ENCODE results near the gene PARD3. TPM values are rescaled to one million over a fixed set of nuclear protein-coding genes. Genes with fewer than 3 reads are reported as not detected.

PARD3 gene
- total RNA-seq, 1 experiment from 2014 or later: 57.4 TPM

DNA sequence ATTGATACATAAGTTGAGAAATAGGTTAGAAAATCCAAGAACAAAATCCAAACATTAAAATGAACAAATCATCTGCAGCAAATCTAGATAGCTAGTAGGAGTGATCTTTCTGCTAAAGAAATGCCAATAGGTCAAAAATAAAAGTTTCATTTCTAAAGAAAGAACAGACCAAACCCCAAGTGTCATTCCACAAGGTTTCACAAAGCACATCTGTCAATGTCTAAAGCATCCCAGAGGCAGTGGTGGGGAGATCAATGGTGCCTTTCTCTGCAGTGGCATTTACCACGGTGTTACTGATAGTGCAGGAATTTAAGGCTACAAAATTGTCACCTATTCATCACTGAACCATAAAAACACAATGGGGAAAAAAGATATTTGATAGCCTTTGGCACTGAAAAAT is 147.9 kb downstream of the PARD3 start:
- no peaks in the 10 kb centered on the region for H4K20me1 ChIP-seq (ENCODE audit: insufficient read depth)
- H3K9me2 ChIP-seq (ENCODE audit: insufficient read depth): no peaks in the 10 kb centered on the region
- no peak overlapping the region for H2AFZ ChIP-seq
- no peaks in the 10 kb centered on the region for H3K9me3 ChIP-seq (ENCODE audit: insufficient read depth, low read depth)
- H3K27ac ChIP-seq: peak overlapping the region; percentile 68
- H3F3A ChIP-seq (ENCODE audit: insufficient read depth, low read depth): 0 out of 2 replicates have a peak, but pooled peaks cover 9% of the 10 kb centered on the region
- H3K27me3 ChIP-seq (ENCODE audit: insufficient read depth, low read depth): no peaks in the 10 kb centered on the region
- H3K4me3 ChIP-seq: no peak overlapping the region
- ChIA-PET POLR2A (ENCODE audit: unreplicated experiment) (interaction anchor here (0.6 kb wide), 1 partner anchor 347 kb away, joined by 3 read pairs; no protein-coding TSS in a partner anchor), CTCF (interaction anchor here (0.6 kb wide), 1 partner anchor 351 kb away, joined by 3 read pairs; no protein-coding TSS in a partner anchor)
- no peak for DNase-seq
- intact Hi-C loops (cut with micrococcal nuclease; ENCODE audit: unreplicated experiment): loop anchor here (2.0 to 5.0 kb wide), 4 partner anchors 55 to 460 kb away; partner anchors contain the start of gene CREM
- BruUV-seq (replicated peaks): no TSS peak
- H3K36me3 ChIP-seq (ENCODE audit: low read depth): no peaks in the 10 kb centered on the region
- H3K4me1 ChIP-seq (replicated peaks; ENCODE audit: insufficient read depth): peaks cover 25% of the 10 kb centered on the region
- TF ChIP-seq EZH2 (IDR thresholded peaks at IDR 0.05; ENCODE audit: low read depth): no peak
- TF ChIP-seq, protein P1, sequence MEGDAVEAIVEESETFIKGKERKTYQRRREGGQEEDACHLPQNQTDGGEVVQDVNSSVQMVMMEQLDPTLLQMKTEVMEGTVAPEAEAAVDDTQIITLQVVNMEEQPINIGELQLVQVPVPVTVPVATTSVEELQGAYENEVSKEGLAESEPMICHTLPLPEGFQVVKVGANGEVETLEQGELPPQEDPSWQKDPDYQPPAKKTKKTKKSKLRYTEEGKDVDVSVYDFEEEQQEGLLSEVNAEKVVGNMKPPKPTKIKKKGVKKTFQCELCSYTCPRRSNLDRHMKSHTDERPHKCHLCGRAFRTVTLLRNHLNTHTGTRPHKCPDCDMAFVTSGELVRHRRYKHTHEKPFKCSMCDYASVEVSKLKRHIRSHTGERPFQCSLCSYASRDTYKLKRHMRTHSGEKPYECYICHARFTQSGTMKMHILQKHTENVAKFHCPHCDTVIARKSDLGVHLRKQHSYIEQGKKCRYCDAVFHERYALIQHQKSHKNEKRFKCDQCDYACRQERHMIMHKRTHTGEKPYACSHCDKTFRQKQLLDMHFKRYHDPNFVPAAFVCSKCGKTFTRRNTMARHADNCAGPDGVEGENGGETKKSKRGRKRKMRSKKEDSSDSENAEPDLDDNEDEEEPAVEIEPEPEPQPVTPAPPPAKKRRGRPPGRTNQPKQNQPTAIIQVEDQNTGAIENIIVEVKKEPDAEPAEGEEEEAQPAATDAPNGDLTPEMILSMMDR (conservative IDR thresholded peaks at IDR 0.05): no peak
- H3K4me2 ChIP-seq: peak overlapping the region; percentile 36; the same call in 1 of the 2 replicates
- peaks cover 38% of the 10 kb centered on the region for H3K79me2 ChIP-seq (ENCODE audit: low read depth)

DNA sequence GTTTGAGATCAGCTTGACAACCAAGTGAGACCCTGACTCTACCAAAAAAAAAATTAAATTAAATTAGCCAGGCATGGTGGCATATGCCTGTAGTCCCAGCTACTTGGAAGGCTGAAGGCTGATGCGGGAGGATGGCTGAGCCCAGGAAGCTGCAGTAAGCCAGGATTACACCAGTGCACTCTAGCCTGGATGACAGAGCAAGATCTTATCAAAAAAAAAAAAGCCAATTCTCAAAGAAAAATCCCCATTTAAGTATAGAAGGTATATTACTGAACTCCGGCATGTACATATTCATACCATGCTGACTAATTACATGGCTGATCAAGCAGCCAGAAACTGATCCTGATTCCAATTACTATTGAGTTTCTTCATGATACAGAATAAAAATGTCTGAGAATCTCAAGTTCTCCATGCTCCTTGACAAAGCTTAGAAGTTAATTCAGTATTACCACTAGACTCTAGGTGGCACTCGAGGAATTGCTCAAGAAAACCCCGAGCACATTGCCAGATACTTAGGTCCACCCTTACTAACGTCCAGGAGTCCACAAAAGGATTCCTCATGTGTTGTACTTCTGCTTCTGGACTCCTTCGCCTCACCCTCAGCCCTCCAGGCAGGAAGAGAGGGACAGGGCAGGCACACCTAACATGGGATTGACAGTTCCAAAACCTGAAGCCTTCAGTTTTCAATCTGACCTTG is 148.9 kb downstream of the PARD3 start:
- Histone ChIP-seq H3K9me2 (ENCODE audit: insufficient read depth) (no peaks in the 10 kb centered on the region), H4K20me1 (ENCODE audit: insufficient read depth) (no peaks in the 10 kb centered on the region), H3F3A (ENCODE audit: insufficient read depth, low read depth) (0 out of 2 replicates have a peak, but pooled peaks cover 9% of the 10 kb centered on the region), H2AFZ (no peak overlapping the region), H3K27me3 (ENCODE audit: insufficient read depth, low read depth) (no peaks in the 10 kb centered on the region), H3K4me1 (replicated peaks; ENCODE audit: insufficient read depth) (peaks cover 25% of the 10 kb centered on the region), H3K4me2 (peak overlapping the region; percentile 57), H3K4me3 (no peak overlapping the region), H3K36me3 (ENCODE audit: low read depth) (no peaks in the 10 kb centered on the region), H3K9me3 (ENCODE audit: insufficient read depth, low read depth) (no peaks in the 10 kb centered on the region), H3K79me2 (ENCODE audit: low read depth) (peaks cover 38% of the 10 kb centered on the region), H3K27ac (peak overlapping the region; percentile 74)
- BruUV-seq (replicated peaks): no TSS peak
- intact Hi-C loops (cut with micrococcal nuclease; ENCODE audit: unreplicated experiment): loop anchor here (1.0 to 5.0 kb wide), 8 partner anchors 56 to 552 kb away; partner anchors contain the start of gene CREM
- no peak for TF ChIP-seq EZH2 (IDR thresholded peaks at IDR 0.05; ENCODE audit: low read depth)
- TF ChIP-seq, protein P1 (conservative IDR thresholded peaks at IDR 0.05): peak; percentile 72
- DNase-seq: peak; percentile 66 to 84
- CTCF ChIA-PET: interaction anchor here (0.6 to 1.2 kb wide), 5 partner anchors 65 to 412 kb away, joined by 3 to 6 read pairs (median 3); no protein-coding TSS in a partner anchor
- POLR2A ChIA-PET (ENCODE audit: unreplicated experiment): no interaction called here

DNA sequence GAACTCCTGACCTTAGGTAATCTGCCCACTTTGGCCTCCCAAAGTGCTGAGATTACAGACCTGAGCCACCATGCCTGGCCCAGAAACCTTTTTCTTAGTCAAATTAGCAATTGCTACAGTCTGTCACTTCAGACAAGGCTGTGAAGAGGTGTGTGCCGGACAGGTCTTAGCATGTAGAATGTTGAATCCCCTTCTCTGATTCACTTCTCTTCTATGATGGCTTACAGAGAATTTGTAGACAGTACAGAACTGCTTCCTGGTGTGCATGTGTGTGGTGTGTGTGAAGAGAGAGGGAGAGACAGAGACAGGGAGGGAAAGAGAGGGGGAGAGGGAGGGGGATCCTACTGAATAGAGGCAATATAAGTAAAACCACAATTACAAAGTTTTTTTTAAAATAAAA is 150.4 kb downstream of the PARD3 start:
- BruUV-seq (replicated peaks): no TSS peak
- H3K27me3 ChIP-seq (ENCODE audit: insufficient read depth, low read depth): no peaks in the 10 kb centered on the region
- H3K36me3 ChIP-seq (ENCODE audit: low read depth): no peaks in the 10 kb centered on the region
- TF ChIP-seq, protein P1 (conservative IDR thresholded peaks at IDR 0.05): no peak
- TF ChIP-seq EZH2 (IDR thresholded peaks at IDR 0.05; ENCODE audit: low read depth): no peak
- H3K4me2 ChIP-seq: no peak overlapping the region
- CTCF ChIA-PET: interaction anchor here (0.6 kb wide), 1 partner anchor 586 kb away, joined by 6 read pairs; no protein-coding TSS in a partner anchor
- peaks cover 25% of the 10 kb centered on the region for H3K4me1 ChIP-seq (replicated peaks; ENCODE audit: insufficient read depth)
- DNase-seq: no peak
- POLR2A ChIA-PET (ENCODE audit: unreplicated experiment): no interaction called here
- no peak overlapping the region for H3K4me3 ChIP-seq
- no peak overlapping the region for H3K27ac ChIP-seq
- peaks cover 32% of the 10 kb centered on the region for H3K79me2 ChIP-seq (ENCODE audit: low read depth)
- no peaks in the 10 kb centered on the region for H4K20me1 ChIP-seq (ENCODE audit: insufficient read depth)
- no peaks in the 10 kb centered on the region for H3K9me2 ChIP-seq (ENCODE audit: insufficient read depth)
- no peaks in the 10 kb centered on the region for H3K9me3 ChIP-seq (ENCODE audit: insufficient read depth, low read depth)
- 0 out of 2 replicates have a peak, but pooled peaks cover 9% of the 10 kb centered on the region for H3F3A ChIP-seq (ENCODE audit: insufficient read depth, low read depth)
- intact Hi-C loops (cut with micrococcal nuclease; ENCODE audit: unreplicated experiment): loop anchor here (5.0 kb wide), 3 partner anchors 58 to 328 kb away; no protein-coding TSS in a partner anchor
- H2AFZ ChIP-seq: no peak overlapping the region
